Spleen (tissue), 11 donors: ENCODE measurements around the gene AIG1. TPM values are rescaled to one million over a fixed set of nuclear protein-coding genes. Genes with fewer than 3 reads are reported as not detected.

ENCODE experiments used
- DNase-seq: peaks from one replicate; pipeline ENCODE4 v3.0.0-alpha.2; 2020
- H3K27ac ChIP-seq, 8 donors: fragments of 200-600 bp; sonication (generic) in 7 of 8; 1 replicate in 4 of 8; 2 replicates in 4 of 8; pipeline versions ENCODE4 v1.5.0 to v1.8.0; 2016 to 2021; ENCODE audit warnings: inconsistent platforms in 4 of 8, mild to moderate bottlenecking in 4 of 8, moderate library complexity in 1 of 8
- H3K27me3 ChIP-seq, 7 donors: fragments of 200-600 bp; sonication (generic) in 6 of 7; replicated peaks in 1 of 7; 1 replicate in 4 of 7; 2 replicates in 3 of 7; pipeline versions ENCODE4 v1.5.0 to v1.8.0; 2016 to 2021; ENCODE audit warnings: inconsistent platforms in 3 of 7, mild to moderate bottlenecking in 1 of 7
- H3K36me3 ChIP-seq, 6 donors: fragments of 200-600 bp; sonication (generic) in 5 of 6; 1 replicate in 4 of 6; 2 replicates in 2 of 6; pipeline versions ENCODE4 v1.5.0 to v1.8.0; 2016 to 2021; ENCODE audit warnings: inconsistent platforms in 2 of 6
- H3K4me1 ChIP-seq, 6 donors: fragments of 200-600 bp; sonication (generic) in 5 of 6; 1 replicate in 3 of 6; 2 replicates in 3 of 6; pipeline versions ENCODE4 v1.5.0 to v1.8.0; 2016 to 2021; ENCODE audit warnings: inconsistent platforms in 3 of 6
- H3K4me3 ChIP-seq, 8 donors: fragments of 200-600 bp; sonication (generic) in 7 of 8; 1 replicate in 4 of 8; 2 replicates in 4 of 8; pipeline versions ENCODE4 v1.5.0 to v1.8.0; 2016 to 2021; ENCODE audit warnings: inconsistent platforms in 4 of 8, mild to moderate bottlenecking in 4 of 8, moderate library complexity in 2 of 8
- H3K9me3 ChIP-seq, 8 donors: fragments of 200-600 bp; sonication (generic) in 7 of 8; 1 replicate in 4 of 8; 2 replicates in 4 of 8; pipeline versions ENCODE4 v1.5.0 to v1.8.0; 2016 to 2021; ENCODE audit warnings: inconsistent platforms in 4 of 8
- CTCF ChIP-seq, 11 experiments: fragments of 200-600 bp in 7 of 11; fragments of 450-650 bp in 4 of 11; sonication (generic) in 4 of 11; IDR thresholded peaks in 8 of 11; conservative IDR thresholded peaks in 3 of 11; 1 replicate in 7 of 11; 2 replicates in 4 of 11; pipeline versions ENCODE4 v1.4.0 to v1.8.0; 2016 to 2021; ENCODE audit warnings: antibody characterized with exemption in 11 of 11, inconsistent platforms in 4 of 11, mild to moderate bottlenecking in 1 of 11
- POLR2A ChIP-seq, 3 donors: fragments of 450-650 bp; IDR thresholded peaks; one replicate each; pipeline ENCODE4 v1.5.1; 2017; ENCODE audit warnings: antibody characterized with exemption in 3 of 3, mild to moderate bottlenecking in 1 of 3
- POLR2AphosphoS5 ChIP-seq, 3 donors: sonication (generic); formaldehyde crosslinking; IDR thresholded peaks; one replicate each; pipeline ENCODE4 v1.5.1; 2017; ENCODE audit warnings: antibody characterized with exemption in 3 of 3
- WGBS, 5 donors: extraction: QIAGEN DNeasy Blood & Tissue Kit in 3 of 5; methylation state at CpG; one replicate each; pipeline versions ENCODE4 v1.1.5 to v1.1.7; 2013 to 2018; 5-methylcytosine and 5-hydroxymethylcytosine counted together
- intact Hi-C: fragments of 100-400 bp; cut with DNase I; formaldehyde crosslinking; loops from one replicate; pipeline ENCODE4 v1.15.0; 2023; ENCODE audit warnings: low total_unique reads
- polyA plus RNA-seq, 3 donors: library from polyadenylated mRNA; stranded (reverse); fragments of 200-250 nt; gene quantifications; one replicate each; pipeline ENCODE4 v1.2.1, GENCODE V29; 2013
- total RNA-seq, 7 donors: library from RNA; depleted of rRNA in 3 of 7; stranded (reverse); fragments of >200 nt in 3 of 7; fragmentation: NEBNext Ultra II Directional in 4 of 7; extraction: Animal tissue kit (Norgen Biotek cat#: 25700) in 4 of 7; gene quantifications; one replicate each; pipeline versions ENCODE4 v1.1.0 to v1.2.1, GENCODE V29; 2016 to 2021
- donor health status: healthy with polysubstance abuse.
- donor health status: DM: no; HTN: no; CAD: no; lungs with moderate emphysema.
- donor health status: DM: no; HTN: no; CAD: no.
- donor health status: Bipolar disorder and iron deficiency.
- donor health status: healthy.
- donor health status: DM: no; HTN: no; CAD: no.
- donor health status: DM: yes; HTN: yes; CAD: no.

AIG1 gene
- total and polyA plus RNA-seq, 10 donors = 14.3 to 38.0 (median 27.9) TPM

- 87 to 97% (median 92%) methylated on average over 5 of the region's 5 CpGs for WGBS, 5 donors
- Histone ChIP-seq H3K27me3 (no peaks in the 10 kb centered on the region), H3K4me3 (no peak overlapping the region), H3K27ac (no peak overlapping the region), H3K9me3 (no peaks in the 10 kb centered on the region), H3K36me3 (no peaks in the 10 kb centered on the region), H3K4me1 (no peaks in the 10 kb centered on the region)
- no peak for DNase-seq
- intact Hi-C loops = no loop called here
- TF ChIP-seq CTCF (IDR thresholded peaks at IDR 0.05 in 8 of 11, conservative IDR thresholded peaks at IDR 0.05 in 3 of 11) (no peak), POLR2A (IDR thresholded peaks at IDR 0.05) (no peak), POLR2AphosphoS5 (IDR thresholded peaks at IDR 0.05) (no peak)
These were observed 161.0 kb downstream of the AIG1 start for GRCh38 chr6:143221698-143222097.

- TF ChIP-seq POLR2A (IDR thresholded peaks at IDR 0.05) = no peak
- TF ChIP-seq CTCF (IDR thresholded peaks at IDR 0.05 in 8 of 11, conservative IDR thresholded peaks at IDR 0.05 in 3 of 11) = no peak
- TF ChIP-seq POLR2AphosphoS5 (IDR thresholded peaks at IDR 0.05) = no peak
- Histone ChIP-seq H3K27me3 (no peaks in the 10 kb centered on the region), H3K36me3 (no peaks in the 10 kb centered on the region), H3K27ac (no peak overlapping the region), H3K9me3 (no peaks in the 10 kb centered on the region), H3K4me3 (no peak overlapping the region), H3K4me1 (no peaks in the 10 kb centered on the region)
- WGBS, 5 donors = 81 to 89% (median 86%) methylated on average over 5 of the region's 5 CpGs
- no peak for DNase-seq
- intact Hi-C loops = no loop called here
These were observed 161.6 kb downstream of the AIG1 start for GRCh38 chr6:143222310-143222709.

- no peak for DNase-seq
- Histone ChIP-seq H3K4me3 (no peak overlapping the region), H3K4me1 (no peaks in the 10 kb centered on the region), H3K9me3 (no peaks in the 10 kb centered on the region), H3K27ac (no peak overlapping the region), H3K27me3 (no peaks in the 10 kb centered on the region), H3K36me3 (no peaks in the 10 kb centered on the region)
- WGBS, 5 donors = 80 to 94% (median 89%) methylated on average over 2 of the region's 2 CpGs
- intact Hi-C loops = no loop called here
- no peak for TF ChIP-seq POLR2A (IDR thresholded peaks at IDR 0.05)
- TF ChIP-seq POLR2AphosphoS5 (IDR thresholded peaks at IDR 0.05) = no peak
- TF ChIP-seq CTCF (IDR thresholded peaks at IDR 0.05 in 8 of 11, conservative IDR thresholded peaks at IDR 0.05 in 3 of 11) = no peak
These were observed 162.1 kb downstream of the AIG1 start for GRCh38 chr6:143222801-143223231.

GRCh38 chr6:143223895-143224294 is 163.2 kb downstream of the AIG1 start:
- no peak for DNase-seq
- no peaks in the 10 kb centered on the region for H3K27me3 ChIP-seq
- no peak overlapping the region for H3K4me3 ChIP-seq
- no peak overlapping the region for H3K27ac ChIP-seq
- H3K36me3 ChIP-seq = peaks cover 0 to 6% (median 0%) of the 10 kb centered on the region in 6 donors
- intact Hi-C loops = no loop called here
- 83 to 91% (median 90%) methylated on average over 8 of the region's 8 CpGs for WGBS, 5 donors
- no peaks in the 10 kb centered on the region for H3K4me1 ChIP-seq
- H3K9me3 ChIP-seq = no peaks in the 10 kb centered on the region
- TF ChIP-seq POLR2A (IDR thresholded peaks at IDR 0.05) (no peak), POLR2AphosphoS5 (IDR thresholded peaks at IDR 0.05) (no peak), CTCF (IDR thresholded peaks at IDR 0.05 in 8 of 11, conservative IDR thresholded peaks at IDR 0.05 in 3 of 11) (no peak)
